ENCODE measurements around the gene PMEPA1. TPM values are rescaled to one million over a fixed set of nuclear protein-coding genes. Genes with fewer than 3 reads are reported as not detected.
"Not testable (repeated sequence)": the region's sequence is repeated elsewhere in the genome, so short reads cannot be mapped to it uniquely, and the experiment has no call there.

The PMEPA1 gene
- total RNA-seq, 2 experiments from 2014 or later, result 2.5 to 3.0 TPM

- Mint-ChIP-seq H3K27ac (no peak overlapping the region), H3K4me3 (no peak overlapping the region)
- POLR2A ChIA-PET, result no interaction called here
Observed at GRCh38 chr20:57638173-57638894, 71.5 kb downstream of the PMEPA1 start.

GRCh38 chr20:57633945-57634491, 75.8 kb downstream of the PMEPA1 start:
- ChIA-PET POLR2A (no interaction called here), CTCF (interaction anchor here (0.6 to 2.0 kb wide), 3 partner anchors 11 to 454 kb away, joined by 3 to 7 read pairs (median 3); no protein-coding TSS in a partner anchor)
- Mint-ChIP-seq H3K27me3 (peaks cover 11% of the 10 kb centered on the region), H3K4me1 (ENCODE audit: low read depth) (peaks cover 44% of the 10 kb centered on the region), H3K9me3 (peaks cover 38% of the 10 kb centered on the region), H3K36me3 (peaks cover 18% of the 10 kb centered on the region), H3K27ac (no peak overlapping the region), H3K4me3 (no peak overlapping the region)
- no peak for DNase-seq
- intact Hi-C loops (cut with micrococcal nuclease), result loop anchor here (2.0 kb wide), 1 partner anchor 15 kb away; no protein-coding TSS in a partner anchor

More at GRCh38 chr20:57638173-57638894, 71.5 kb downstream of the PMEPA1 start:
- CTCF ChIA-PET, result no interaction called here
- intact Hi-C loops (cut with micrococcal nuclease), result no loop called here
- Mint-ChIP-seq H3K4me1 (ENCODE audit: low read depth) (peaks cover 15% of the 10 kb centered on the region), H3K36me3 (peaks cover 18% of the 10 kb centered on the region), H3K27me3 (peaks cover 11% of the 10 kb centered on the region), H3K9me3 (peaks cover 41% of the 10 kb centered on the region)
- no peak for DNase-seq

GRCh38 chr20:57632286-57632685, 77.5 kb downstream of the PMEPA1 start:
- Mint-ChIP-seq H3K4me1 (ENCODE audit: low read depth) (peaks cover 57% of the 10 kb centered on the region), H3K27me3 (peaks cover 9% of the 10 kb centered on the region), H3K9me3 (peaks cover 30% of the 10 kb centered on the region), H3K27ac (no peak overlapping the region), H3K4me3 (no peak overlapping the region), H3K36me3 (peaks cover 18% of the 10 kb centered on the region)
- CTCF ChIA-PET, result interaction anchor here (0.8 to 1.6 kb wide), 2 partner anchors 13 to 36 kb away, joined by 3 read pairs; partner anchors contain the start of gene ZBP1
- no peak for DNase-seq
- intact Hi-C loops (cut with micrococcal nuclease), result no loop called here
- POLR2A ChIA-PET, result no interaction called here

GRCh38 chr20:57630061-57630460, 79.8 kb downstream of the PMEPA1 start:
- ChIA-PET CTCF (interaction anchor here (1.4 to 2.3 kb wide), 5 partner anchors 8 to 551 kb away, joined by 3 to 9 read pairs (median 6); partner anchors contain the start of gene ZBP1), POLR2A (interaction anchor here (2.2 kb wide), 1 partner anchor 10 kb away, joined by 15 read pairs; the partner anchor contains the start of gene ZBP1)
- Mint-ChIP-seq H3K36me3 (peaks cover 15% of the 10 kb centered on the region), H3K4me1 (ENCODE audit: low read depth) (peaks cover 67% of the 10 kb centered on the region), H3K4me3 (peak overlapping the region; percentile 78), H3K9me3 (peaks cover 15% of the 10 kb centered on the region), H3K27me3 (peaks cover 7% of the 10 kb centered on the region), H3K27ac (peak overlapping the region; percentile 88)
- intact Hi-C loops (cut with micrococcal nuclease), result no loop called here
- peak; percentile 50 for DNase-seq

GRCh38 chr20:57629491-57629901, 80.3 kb downstream of the PMEPA1 start:
- Mint-ChIP-seq H3K36me3 (peaks cover 13% of the 10 kb centered on the region), H3K9me3 (peaks cover 15% of the 10 kb centered on the region), H3K4me3 (peak overlapping the region; percentile 78), H3K4me1 (ENCODE audit: low read depth) (peaks cover 61% of the 10 kb centered on the region), H3K27ac (peak overlapping the region; percentile 88)
- POLR2A ChIA-PET, result interaction anchor here (2.2 kb wide), 1 partner anchor 10 kb away, joined by 15 read pairs; the partner anchor contains the start of gene ZBP1
- not testable (repeated sequence) for H3K27me3 Mint-ChIP-seq
- intact Hi-C loops (cut with micrococcal nuclease), result loop anchor here (10.0 kb wide), 1 partner anchor 1025 kb away; the partner anchor contains the start of gene STX16
- DNase-seq, result peak; percentile 57
- CTCF ChIA-PET, result interaction anchor here (1.0 to 2.3 kb wide), 5 partner anchors 10 to 551 kb away, joined by 3 to 8 read pairs (median 6); partner anchors contain the start of gene ZBP1

- not testable (repeated sequence) for DNase-seq, H3K27me3 Mint-ChIP-seq
- ChIA-PET POLR2A (interaction anchor here (2.2 kb wide), 1 partner anchor 9 kb away, joined by 15 read pairs; the partner anchor contains the start of gene ZBP1), CTCF (interaction anchor here (1.0 to 2.3 kb wide), 3 partner anchors 9 to 33 kb away, joined by 3 to 8 read pairs (median 6); partner anchors contain the start of gene ZBP1)
- Mint-ChIP-seq H3K4me1 (ENCODE audit: low read depth) (peaks cover 56% of the 10 kb centered on the region), H3K36me3 (peaks cover 13% of the 10 kb centered on the region), H3K27ac (peak overlapping the region; percentile 88), H3K4me3 (peak overlapping the region; percentile 51), H3K9me3 (peaks cover 15% of the 10 kb centered on the region)
- intact Hi-C loops (cut with micrococcal nuclease), result loop anchor here (1.0 to 10.0 kb wide), 2 partner anchors 10 to 1026 kb away; partner anchors contain the start of gene STX16
Observed at GRCh38 chr20:57628962-57629308, 80.9 kb downstream of the PMEPA1 start.

- Mint-ChIP-seq H3K27me3 (no peaks in the 10 kb centered on the region), H3K4me1 (ENCODE audit: low read depth) (peaks cover 52% of the 10 kb centered on the region), H3K9me3 (peaks cover 15% of the 10 kb centered on the region), H3K4me3 (peak overlapping the region; percentile 68), H3K36me3 (peaks cover 13% of the 10 kb centered on the region), H3K27ac (peak overlapping the region; percentile 94)
- intact Hi-C loops (cut with micrococcal nuclease), result loop anchor here (1.0 to 10.0 kb wide), 2 partner anchors 9 to 1026 kb away; partner anchors contain the start of gene STX16
- ChIA-PET POLR2A (interaction anchor here (0.7 to 2.2 kb wide), 3 partner anchors 9 to 32 kb away, joined by 3 to 15 read pairs (median 7); partner anchors contain the start of gene ZBP1), CTCF (interaction anchor here (0.9 to 2.3 kb wide), 9 partner anchors 9 to 581 kb away, joined by 3 to 8 read pairs (median 4); partner anchors contain the start of gene ZBP1)
- peak; percentile 70 for DNase-seq
Observed at GRCh38 chr20:57628047-57628961, 81.5 kb downstream of the PMEPA1 start.

GRCh38 chr20:57627339-57627738, 82.5 kb downstream of the PMEPA1 start:
- POLR2A ChIA-PET, result interaction anchor here (0.7 to 0.9 kb wide), 2 partner anchors 8 to 31 kb away, joined by 3 to 7 read pairs; partner anchors contain the start of gene ZBP1
- Mint-ChIP-seq H3K9me3 (peaks cover 15% of the 10 kb centered on the region), H3K27me3 (peaks cover 2% of the 10 kb centered on the region), H3K27ac (no peak overlapping the region), H3K4me1 (ENCODE audit: low read depth) (peaks cover 52% of the 10 kb centered on the region), H3K4me3 (no peak overlapping the region), H3K36me3 (peaks cover 13% of the 10 kb centered on the region)
- CTCF ChIA-PET, result interaction anchor here (1.2 to 2.2 kb wide), 4 partner anchors 26 to 582 kb away, joined by 4 to 8 read pairs (median 4); no protein-coding TSS in a partner anchor
- no peak for DNase-seq
- intact Hi-C loops (cut with micrococcal nuclease), result loop anchor here (10.0 kb wide), 1 partner anchor 1027 kb away; the partner anchor contains the start of gene STX16

GRCh38 chr20:57625978-57626377, 83.8 kb downstream of the PMEPA1 start:
- peaks cover 60% of the 10 kb centered on the region for H3K4me1 Mint-ChIP-seq (ENCODE audit: low read depth)
- ChIA-PET CTCF (interaction anchor here (2.2 kb wide), 1 partner anchor 28 kb away, joined by 8 read pairs; no protein-coding TSS in a partner anchor), POLR2A (no interaction called here)
- H3K36me3 Mint-ChIP-seq, result peaks cover 13% of the 10 kb centered on the region
- DNase-seq, result no peak
- H3K9me3 Mint-ChIP-seq, result peaks cover 15% of the 10 kb centered on the region
- no peak overlapping the region for H3K27ac Mint-ChIP-seq
- intact Hi-C loops (cut with micrococcal nuclease), result loop anchor here (10.0 kb wide), 1 partner anchor 1029 kb away; the partner anchor contains the start of gene STX16
- no peak overlapping the region for H3K4me3 Mint-ChIP-seq
- H3K27me3 Mint-ChIP-seq, result peaks cover 2% of the 10 kb centered on the region

GRCh38 chr20:57625181-57625958, 84.4 kb downstream of the PMEPA1 start:
- DNase-seq, result no peak
- peak overlapping the region; percentile 25 for H3K27ac Mint-ChIP-seq
- peaks cover 2% of the 10 kb centered on the region for H3K27me3 Mint-ChIP-seq
- peaks cover 15% of the 10 kb centered on the region for H3K9me3 Mint-ChIP-seq
- H3K4me1 Mint-ChIP-seq (ENCODE audit: low read depth), result peaks cover 61% of the 10 kb centered on the region
- H3K36me3 Mint-ChIP-seq, result peaks cover 13% of the 10 kb centered on the region
- intact Hi-C loops (cut with micrococcal nuclease), result loop anchor here (10.0 kb wide), 1 partner anchor 1029 kb away; the partner anchor contains the start of gene STX16
- no peak overlapping the region for H3K4me3 Mint-ChIP-seq
- ChIA-PET CTCF (interaction anchor here (0.6 to 1.4 kb wide), 2 partner anchors 12 to 28 kb away, joined by 3 read pairs; no protein-coding TSS in a partner anchor), POLR2A (no interaction called here)

All from activated CD4-positive, alpha-beta memory T cell treated with anti-CD3 and anti-CD28 coated beads for 36 hours (primary cell).